Measurements from ENCODE around the gene CD46.

CD46 gene

DNA sequence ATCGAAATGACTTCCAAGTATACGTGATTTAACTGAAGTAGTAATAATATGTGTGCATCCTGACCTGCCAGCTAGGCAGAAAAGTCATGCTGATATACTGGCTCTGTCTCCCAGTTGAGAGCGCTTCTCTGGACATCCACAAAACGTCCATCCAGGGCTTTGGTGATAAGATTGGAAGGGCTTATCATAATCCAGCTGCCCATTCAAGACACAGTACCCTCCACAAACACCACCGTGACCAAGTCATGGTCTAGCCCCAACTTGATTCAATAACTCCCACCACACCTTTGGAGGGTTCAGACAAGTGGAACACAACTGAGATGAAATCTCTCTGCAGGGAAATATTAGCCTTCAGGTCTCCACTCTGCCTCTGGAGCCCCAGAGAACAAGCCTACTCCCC, 76.2 kb downstream of the CD46 start:
- DNase-seq (ENCODE audit: low read depth in 2 of 2): no peak

DNA sequence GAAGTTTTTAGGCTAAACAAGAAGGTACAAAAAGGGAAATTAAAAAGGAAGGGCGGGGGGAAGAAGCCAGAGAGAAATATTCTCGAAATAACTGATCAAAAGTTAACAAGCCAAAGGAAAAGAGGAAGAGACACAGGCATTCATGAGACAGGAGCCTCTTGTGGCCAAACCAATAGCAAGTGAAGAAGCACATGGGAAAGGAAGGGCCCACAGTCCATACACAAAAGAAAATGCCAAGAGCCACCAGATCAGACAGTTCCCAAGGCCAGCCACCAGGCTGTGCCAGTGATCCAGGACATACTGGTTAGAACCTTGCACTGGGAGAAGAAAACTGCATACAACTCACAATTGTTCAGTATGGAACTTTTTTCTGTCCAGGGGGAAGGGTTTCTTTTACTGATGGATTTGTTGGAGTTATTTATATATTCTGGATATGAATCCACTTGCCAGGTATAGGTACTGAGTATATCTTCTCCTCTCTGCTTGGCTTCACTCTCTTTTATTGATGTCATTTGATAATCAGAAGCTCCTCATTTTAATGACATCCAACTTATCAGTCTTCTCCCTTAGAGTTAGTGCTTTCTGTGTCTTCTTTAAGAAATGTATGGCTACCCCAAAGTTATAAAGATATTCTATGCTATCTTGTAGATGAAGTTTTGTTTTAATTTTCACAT, 76.8 kb downstream of the CD46 start:
- peak; percentile 33 to 41 for DNase-seq (ENCODE audit: low read depth in 2 of 2)

- no peak for DNase-seq (ENCODE audit: low read depth in 2 of 2)
Observed at GRCh38 chr1:207829576-207829975, 77.7 kb downstream of the CD46 start.

DNA sequence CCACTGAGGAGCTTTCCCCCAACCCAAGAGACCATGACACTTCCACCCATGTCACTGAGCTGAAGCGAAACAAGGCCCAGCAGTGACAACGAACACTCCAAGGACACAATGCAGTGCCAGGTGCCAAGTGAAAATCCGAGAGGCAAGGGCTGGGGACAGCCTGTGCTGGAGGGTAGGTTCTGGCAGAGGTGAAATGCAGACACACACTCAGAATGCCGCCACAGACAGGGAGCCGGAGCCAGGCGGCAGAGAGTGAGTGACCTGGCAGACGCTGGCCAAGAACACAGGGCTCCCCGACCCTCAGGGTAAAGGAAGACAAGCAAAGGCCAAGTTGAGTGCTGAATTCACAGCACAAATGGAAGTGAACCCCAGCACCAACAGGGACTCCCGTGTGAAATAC, 78.9 kb downstream of the CD46 start:
- DNase-seq (ENCODE audit: low read depth in 2 of 2): no peak

GRCh38 chr1:207831517-207832327, 79.9 kb downstream of the CD46 start:
- DNase-seq (ENCODE audit: low read depth in 2 of 2): peak in 1 of 2 donors; percentile 49

GRCh38 chr1:207832796-207833195, 80.9 kb downstream of the CD46 start:
- no peak for DNase-seq (ENCODE audit: low read depth in 2 of 2)

GRCh38 chr1:207833381-207833780, 81.5 kb downstream of the CD46 start:
- DNase-seq (ENCODE audit: low read depth in 2 of 2): no peak

- DNase-seq (ENCODE audit: low read depth in 2 of 2): no peak
Observed at GRCh38 chr1:207833956-207834660, 82.3 kb downstream of the CD46 start.

GRCh38 chr1:207835958-207836357, 84.1 kb downstream of the CD46 start:
- no peak for DNase-seq (ENCODE audit: low read depth in 2 of 2)

GRCh38 chr1:207836591-207837347, 84.9 kb downstream of the CD46 start:
- no peak for DNase-seq (ENCODE audit: low read depth in 2 of 2)

GRCh38 chr1:207837673-207838072, 85.8 kb downstream of the CD46 start:
- DNase-seq (ENCODE audit: low read depth in 2 of 2): no peak

DNA sequence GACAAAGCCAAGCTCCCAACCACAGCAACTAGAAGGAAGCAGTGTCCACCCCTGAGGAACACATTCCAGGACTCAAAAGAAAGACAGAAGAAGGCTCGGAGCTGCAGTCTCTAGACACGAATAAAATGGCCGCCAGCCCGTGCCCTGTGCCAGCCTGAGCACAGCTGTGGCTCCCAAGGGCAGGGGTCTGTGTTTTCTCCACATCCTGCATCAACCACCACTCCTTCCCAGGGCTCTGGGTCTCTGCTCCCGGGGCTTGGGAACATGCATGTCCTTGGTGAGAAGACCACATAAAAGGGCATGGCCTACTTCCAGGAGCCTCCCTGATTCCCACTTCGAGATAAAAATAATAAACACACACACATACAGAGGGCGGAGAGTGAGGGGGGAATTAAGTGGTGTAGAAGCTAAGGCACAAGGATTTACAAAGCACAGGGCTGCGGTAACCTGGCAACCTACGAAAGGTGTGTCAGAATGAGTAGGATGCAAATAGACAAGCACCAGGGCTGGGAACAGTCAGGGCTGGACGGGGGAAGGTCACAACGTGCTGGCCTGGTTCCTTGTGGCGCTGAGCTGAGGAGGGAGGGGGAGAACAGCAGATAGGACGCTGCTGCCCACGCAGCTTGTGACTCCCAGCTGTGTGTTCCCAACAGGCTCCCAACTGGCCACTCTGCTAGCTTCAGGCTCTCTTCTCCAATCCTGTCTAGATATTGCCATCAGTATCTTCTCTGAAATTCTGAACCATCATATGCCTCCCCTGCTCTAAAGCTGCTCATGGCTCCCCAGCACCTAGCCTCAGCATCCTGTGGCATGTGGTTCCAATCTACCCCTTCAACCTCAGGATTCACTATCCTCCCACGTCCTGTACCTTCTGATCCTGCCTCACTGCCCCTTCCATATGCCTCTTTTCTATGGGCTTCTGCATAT, 86.6 kb downstream of the CD46 start:
- no peak for DNase-seq (ENCODE audit: low read depth in 2 of 2)

GRCh38 chr1:207839083-207839413, 87.2 kb downstream of the CD46 start:
- no peak for DNase-seq (ENCODE audit: low read depth in 2 of 2)

GRCh38 chr1:207840380-207840779, 88.5 kb downstream of the CD46 start:
- no peak for DNase-seq (ENCODE audit: low read depth in 2 of 2)

DNA sequence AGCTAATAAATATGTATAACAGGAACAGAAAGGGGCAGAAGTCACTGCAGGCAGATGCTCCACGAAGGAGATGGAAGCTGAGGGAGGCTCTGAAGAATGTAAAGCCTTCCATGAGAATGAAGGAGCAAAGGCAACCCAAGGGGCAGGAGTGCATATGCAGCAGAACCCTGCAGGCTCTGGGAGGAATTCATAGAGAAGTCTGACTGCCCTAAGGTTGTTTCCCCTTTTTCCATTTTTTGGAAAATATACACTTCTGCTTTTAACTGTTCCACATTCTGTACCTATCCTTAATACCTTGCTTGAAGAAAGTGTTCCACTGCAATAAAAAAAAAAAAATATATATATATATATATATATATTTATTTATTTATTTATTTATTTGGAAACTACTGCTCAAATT, 89.4 kb downstream of the CD46 start:
- no peak for DNase-seq (ENCODE audit: low read depth in 2 of 2)

DNA sequence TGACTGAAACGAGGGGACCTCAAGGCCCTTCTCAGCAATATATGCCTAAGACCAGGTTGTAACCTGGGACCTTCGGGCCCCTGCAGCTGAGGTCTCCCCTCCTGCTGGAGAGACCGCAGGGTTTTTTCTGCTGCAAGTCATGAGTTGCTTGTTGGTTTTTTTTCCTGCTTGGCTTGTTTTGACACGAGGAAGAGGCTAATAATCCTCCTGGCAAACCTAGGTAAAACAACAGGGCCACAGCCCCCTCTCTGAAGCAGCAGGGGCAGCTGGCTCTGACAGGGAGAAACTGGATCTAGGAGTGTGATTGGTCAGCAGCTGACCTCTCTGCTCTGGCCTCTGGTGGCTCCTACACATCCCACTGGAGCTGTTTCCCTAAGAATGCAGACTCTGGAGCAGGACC, 90.0 kb downstream of the CD46 start:
- no peak for DNase-seq (ENCODE audit: low read depth in 2 of 2)

DNA sequence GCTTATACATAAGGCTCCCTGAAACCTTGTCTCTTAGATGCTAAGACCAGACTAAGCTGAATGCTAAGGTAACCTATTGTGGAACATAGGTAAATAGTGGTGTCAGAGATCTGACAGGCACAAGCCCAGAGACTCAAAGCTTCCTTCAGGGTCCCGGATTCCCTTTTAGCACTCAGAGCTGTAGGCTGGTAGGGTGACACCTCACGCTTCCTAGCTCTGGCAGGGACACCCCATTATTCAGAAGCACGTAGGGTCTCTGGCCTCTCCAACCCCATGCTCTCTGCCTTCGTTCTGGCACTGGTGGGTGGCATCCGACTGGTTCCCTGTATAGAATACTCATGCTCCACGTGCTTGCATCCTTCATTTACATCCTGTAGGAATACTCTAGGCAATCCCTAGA, 90.7 kb downstream of the CD46 start:
- DNase-seq (ENCODE audit: low read depth in 2 of 2): no peak

- no peak for DNase-seq (ENCODE audit: low read depth in 2 of 2)
Observed at GRCh38 chr1:207844371-207844770, 92.5 kb downstream of the CD46 start.
